Activated T-cell treated with anti-CD3 and anti-CD28 coated beads for 48 hours (primary cell): ENCODE results near the gene NKAIN2.
A peak's percentile ranks its signal among the peaks of the same experiment; 100 is the strongest.

Experiments
- DNase-seq: peaks from one replicate; pipeline ENCODE4 v3.0.0-alpha.2; 2020; ENCODE audit warnings: low read depth

NKAIN2 gene

DNA sequence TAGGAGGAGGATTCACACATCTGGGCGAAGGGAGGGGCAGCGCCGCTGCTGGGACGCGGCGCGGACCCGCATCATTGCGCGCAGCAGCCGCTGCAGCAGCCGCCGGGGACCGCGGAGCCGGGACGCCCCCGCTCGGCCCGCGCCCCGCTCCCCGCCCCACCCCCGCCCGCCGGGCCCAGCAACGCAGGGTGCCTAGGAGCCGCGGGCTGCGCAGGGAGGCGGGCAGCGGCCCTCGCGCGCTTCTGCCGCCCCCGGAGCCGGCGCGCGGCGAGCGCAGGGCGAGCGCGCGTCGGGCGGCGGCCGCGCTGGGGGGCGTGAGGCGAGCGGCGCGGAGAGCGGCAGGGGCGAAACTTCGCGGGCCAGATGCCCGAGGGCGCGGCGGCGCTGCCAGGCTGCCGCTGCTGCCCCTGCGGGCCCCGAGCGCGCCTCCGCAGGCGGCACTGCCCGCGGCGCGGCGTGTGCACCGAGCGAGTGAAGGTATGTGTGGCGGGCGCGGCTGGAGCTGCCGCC, at the start of gene NKAIN2:
TSS of gene NKAIN2 (plus strand) at position 362 of the 510 bp plus-strand sequence.
- DNase-seq = no peak

DNA sequence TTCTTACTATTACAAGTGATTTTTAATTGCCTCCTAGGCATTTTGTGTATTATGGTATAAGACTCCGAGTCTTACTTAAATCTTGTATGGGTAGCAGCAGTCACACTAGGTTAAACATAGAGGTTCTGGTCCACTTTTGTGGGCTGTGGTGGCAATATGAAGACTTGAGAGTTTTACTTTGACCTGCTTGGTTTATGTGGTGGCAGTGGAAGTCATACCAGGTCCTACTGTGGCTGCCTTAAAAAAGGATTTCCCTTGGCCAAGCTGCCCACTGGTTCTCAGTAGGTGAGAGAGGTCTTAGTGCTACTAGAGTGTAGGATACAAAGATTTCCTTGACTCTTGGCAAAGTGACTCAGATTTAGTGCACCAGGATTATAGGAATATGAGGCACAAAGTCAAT, 44.2 kb upstream of the NKAIN2 start:
- DNase-seq = no peak

DNA sequence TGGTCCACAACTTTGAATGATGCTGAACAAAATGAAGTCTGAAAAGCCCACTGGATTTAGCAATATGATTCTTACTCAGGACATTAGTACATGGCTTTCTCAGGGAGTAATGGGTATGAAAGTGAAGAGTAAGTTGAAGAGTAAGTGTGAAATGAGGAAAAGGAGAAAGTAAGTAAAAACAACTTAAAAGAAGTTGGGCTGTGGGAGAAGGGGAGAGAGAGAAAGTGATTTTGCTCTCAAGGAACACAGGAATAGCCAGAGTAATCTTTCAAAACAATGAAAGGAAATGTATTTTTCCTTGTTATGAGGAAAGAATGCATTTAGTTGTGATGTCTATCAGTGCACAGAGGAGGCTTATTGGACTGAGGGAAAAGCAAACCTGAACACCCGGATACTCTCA, 39.8 kb upstream of the NKAIN2 start:
- DNase-seq = no peak

DNA sequence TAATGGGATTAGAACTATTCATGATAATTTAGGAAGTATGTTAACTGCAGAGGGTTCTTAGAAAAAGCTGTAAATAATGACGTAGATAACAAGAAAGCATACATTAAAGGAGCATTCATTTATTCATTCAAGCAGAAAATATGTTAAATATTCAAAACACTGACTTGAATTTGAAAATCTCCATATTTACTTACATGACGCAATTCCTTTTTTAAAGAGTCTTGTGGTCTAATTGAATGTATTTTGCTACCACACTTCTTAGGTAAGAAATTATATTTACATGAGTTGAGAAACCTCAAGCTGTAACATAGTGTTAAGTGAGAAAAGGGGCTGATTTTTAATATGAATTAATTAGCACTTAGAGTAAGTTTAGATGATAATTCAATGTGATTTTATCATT, 38.9 kb upstream of the NKAIN2 start:
- no peak for DNase-seq

DNA sequence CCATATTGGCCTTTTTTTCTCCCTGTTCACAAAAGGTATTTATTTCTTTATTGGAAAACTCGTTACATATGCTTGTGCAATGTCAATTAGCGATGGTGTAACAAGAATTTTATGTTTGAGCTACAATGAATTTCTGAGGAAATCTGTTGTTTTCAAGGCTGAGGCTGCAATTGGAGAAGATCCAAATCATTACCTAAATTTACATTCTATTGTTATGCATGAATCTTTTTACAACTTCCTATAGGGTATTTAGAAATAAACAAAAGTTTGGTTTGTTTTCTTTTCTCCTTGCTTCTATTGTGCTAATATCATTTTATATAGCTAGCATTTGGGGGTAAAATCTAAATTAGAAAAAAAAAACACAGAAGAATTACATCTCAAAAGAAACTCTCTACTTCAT, 34.7 kb upstream of the NKAIN2 start:
- DNase-seq = no peak

DNA sequence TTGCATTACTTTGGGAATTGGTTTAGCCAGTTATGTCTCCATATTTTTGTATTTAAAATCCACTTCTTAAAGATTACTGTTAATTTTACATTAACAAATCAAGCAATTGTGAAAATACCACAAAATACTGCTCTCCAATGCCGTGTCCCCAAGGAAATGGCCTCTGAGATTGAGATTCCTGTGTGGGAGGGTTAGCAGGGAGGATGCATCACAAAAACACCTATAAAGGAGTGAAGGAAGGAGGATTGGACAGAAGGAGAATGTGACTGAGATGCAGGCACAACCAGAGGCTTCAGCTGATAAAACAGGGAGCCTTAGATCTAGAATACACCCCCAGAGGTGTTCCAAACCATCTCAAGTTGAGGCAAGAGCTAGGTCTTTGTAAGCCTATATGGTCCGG, 34.2 kb upstream of the NKAIN2 start:
- no peak for DNase-seq

DNA sequence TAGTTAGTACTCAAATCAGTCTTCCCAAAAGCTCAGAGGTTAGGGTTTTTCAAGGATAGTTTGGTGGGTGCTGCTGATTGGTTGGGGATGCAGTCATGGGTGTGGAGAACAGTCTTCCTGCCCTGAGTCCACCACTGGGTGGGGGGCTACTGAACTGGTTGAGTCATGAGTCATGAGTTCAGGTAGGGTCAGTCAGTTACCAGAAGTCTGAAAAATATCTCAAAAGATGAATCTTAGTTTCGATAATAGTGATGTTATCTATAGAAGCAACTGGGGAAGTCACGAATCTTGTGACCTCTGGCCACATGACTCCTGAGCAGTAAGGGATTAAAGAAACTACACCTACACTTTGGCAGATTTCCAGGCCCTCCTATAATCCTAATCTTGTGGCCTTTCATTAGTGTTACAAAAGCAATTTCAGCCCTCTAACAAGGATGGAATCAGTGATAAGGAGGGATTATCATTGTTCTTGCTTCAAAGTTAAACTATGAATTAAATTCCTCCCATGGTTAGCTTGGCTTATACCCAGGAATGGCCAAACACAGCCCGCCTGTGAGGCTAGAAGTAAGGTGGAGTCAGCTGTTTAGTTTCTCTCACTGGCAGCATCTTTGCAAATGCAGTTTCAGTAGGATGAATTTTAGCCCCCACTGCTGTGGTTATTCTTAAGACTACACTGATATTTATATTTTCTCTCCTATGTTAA, 33.3 kb upstream of the NKAIN2 start:
- no peak for DNase-seq

DNA sequence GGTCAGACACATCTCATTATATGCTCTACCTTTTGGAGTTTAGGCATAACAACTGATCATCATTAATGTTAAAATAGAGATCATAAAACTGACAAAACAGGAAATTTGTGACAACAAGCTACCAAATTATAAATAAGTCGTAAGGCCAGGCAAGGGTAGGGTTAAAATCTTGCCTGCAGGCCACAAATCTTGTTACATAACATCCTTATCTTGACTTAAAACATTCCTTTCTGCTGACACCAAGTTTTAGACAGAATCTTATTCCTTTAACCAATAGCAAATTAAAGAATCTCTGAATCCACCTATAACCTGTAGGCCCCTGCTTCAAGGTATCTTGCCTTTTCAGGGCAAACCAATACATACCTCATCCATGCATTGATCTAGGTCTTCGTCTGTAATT, 32.5 kb upstream of the NKAIN2 start:
- no peak for DNase-seq

DNA sequence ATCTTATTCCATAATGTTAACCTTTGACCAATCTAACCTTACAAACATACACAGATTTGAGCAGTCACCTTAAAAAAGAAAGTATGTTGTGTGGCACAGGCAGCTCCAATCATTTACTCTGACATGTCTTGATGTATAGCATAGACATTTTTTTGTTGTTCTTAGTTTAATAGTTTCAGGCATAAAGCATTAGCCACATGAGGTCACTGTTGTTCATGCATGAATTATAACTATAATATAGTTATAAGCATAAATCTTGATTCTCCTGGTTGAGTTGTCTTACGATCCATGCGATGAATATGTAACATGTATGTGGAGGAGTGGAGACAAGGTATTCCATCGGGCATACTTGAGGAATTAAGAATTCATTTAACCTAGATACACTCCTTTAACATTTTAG, 26.1 kb upstream of the NKAIN2 start:
- DNase-seq = no peak

DNA sequence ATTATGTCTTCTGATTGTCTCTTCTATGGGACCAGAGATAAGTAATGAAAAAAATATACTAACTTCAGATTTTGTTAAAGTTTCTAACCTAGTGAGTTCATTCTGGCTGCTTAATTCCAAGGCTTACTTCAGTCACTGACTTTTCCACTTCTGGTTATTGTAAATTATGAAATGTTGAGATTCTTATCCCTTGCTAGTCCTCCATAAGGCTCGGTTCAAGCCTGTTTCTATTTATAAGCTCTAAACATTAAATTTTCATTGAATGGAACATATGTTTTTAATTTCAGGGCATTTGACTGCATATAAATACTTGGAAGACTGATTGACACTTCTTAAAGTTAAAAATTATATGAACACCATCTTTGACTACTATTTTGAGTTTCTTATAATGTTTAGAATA, 23.6 kb upstream of the NKAIN2 start:
- DNase-seq = no peak

DNA sequence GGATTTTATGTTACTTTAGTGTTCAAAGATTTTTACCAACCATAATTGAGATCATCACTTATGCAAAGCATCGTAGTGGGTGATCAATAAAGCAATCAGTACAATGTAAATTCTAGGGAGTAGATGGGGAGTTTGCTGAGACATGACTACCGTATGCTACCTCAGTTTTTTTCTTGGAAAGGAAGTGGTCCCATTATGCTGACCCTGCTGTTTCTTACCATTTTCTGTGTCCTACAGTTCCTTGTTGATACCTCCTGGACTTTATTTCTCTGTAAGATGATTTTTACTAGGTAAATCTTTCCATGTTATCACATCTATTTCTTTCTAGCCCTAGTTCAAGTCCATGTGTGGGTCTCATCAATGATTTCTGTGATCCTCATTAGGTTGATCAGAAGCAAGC, 19.3 kb upstream of the NKAIN2 start:
- no peak for DNase-seq

DNA sequence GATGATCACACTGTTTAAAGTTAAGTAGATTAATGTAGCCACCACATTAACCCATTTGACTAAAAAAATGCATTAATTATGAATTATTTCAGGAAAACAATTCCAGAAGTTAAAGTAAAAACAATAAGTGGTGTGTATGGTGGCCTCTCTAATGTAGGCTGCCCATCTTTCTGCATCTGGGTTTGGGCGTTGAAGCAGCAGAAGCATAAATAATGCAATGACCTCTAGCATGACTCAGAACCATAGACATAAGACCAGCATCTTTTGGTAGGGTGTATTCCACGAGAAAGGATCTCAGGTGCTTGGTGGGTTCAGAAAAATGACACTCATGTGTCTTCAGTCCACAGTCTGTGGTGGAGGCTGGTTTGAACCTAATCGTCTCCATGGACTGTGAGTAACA, 18.6 kb upstream of the NKAIN2 start:
- DNase-seq = no peak

DNA sequence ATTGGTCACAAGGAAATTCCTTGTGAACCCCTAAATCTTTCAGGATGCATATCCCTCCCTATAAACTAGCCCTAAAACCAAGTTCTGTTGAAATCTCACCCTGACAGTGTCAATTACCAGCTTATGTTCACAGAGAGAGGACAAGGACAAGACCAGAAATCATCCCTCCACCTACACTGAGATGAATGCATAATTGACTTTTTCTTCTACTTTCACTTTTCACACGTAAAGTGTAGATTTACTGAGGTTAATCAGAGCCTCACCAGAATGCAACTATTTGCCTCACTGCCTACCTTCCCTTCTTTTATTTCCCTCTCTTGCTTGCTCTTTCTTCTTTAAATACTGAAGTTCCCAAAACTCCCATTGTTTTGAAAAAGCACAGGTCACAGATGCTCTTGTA, 15.3 kb upstream of the NKAIN2 start:
- DNase-seq = no peak

DNA sequence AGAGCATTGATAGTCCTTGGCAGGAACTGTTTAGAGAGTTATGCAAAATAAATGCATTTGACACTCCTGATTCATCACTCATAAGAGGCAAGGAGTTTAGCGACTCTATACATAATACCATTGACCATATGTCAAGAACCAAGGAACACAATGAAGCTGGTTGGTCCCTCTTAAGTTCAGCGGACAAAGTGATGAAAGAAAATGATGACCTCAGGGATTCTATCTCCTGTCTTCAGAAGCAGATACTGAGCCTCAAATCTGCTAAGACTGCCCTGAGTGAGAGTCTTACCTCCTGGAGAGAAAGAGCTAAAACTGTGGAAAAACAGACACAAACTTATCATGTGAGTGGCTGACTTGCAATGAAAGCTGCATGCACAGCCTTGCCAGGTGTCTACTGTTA, 9.5 kb upstream of the NKAIN2 start:
- DNase-seq = no peak

DNA sequence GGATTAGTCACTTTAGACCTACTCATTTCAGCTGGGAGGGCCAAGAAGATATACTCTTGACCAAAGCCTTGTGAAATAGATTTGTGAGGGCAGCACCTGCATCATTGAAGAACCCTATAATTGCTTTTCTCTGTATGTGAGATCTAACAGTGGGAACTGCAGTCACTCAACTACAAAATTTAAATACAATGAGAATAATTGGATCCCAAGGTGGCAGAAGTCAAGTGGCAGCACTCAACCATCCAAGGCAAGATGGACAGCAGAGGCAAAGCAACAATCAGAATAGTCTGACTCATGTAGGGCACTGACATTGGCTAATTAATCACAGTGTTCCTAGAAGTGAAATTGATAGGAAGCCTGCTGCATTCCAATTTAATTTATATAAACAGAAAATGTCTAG, 8.9 kb upstream of the NKAIN2 start:
- DNase-seq = no peak

DNA sequence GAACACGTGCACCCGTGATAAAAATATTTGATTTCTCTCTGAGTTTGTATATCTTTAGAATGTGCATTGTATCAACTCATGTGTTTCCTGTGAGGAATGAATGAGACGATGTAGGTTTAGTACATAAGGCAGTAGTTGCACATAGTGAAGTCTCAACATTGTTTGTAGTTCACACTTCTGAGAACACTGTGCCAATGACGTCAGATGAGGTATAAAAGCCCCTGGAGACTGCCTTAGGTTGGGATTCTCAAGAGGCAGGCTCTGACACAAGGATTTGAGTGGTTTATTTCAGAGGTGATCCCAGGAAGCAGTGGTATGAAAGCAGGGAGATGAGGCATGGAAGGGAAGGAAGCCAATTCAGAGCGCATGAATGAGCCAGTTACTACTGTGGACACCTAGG, 2.6 kb upstream of the NKAIN2 start:
- DNase-seq = no peak

DNA sequence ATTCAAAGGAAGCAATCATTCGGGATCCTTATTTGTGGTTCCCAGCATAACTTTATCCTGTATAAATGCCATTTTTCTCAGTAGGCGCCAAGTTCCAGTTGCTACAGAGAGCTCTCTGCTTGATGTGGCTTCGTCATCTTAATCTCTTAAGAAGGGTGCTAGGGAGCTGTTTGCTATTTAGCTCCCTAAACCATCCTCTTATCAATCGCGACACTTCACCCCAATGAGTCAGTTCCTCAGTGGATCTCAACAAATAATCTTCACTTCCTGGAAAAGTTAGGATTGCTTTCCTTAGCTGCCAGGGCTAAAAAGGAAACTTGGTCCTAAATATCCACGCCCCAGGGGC, 1.3 kb upstream of the NKAIN2 start:
- DNase-seq = no peak

DNA sequence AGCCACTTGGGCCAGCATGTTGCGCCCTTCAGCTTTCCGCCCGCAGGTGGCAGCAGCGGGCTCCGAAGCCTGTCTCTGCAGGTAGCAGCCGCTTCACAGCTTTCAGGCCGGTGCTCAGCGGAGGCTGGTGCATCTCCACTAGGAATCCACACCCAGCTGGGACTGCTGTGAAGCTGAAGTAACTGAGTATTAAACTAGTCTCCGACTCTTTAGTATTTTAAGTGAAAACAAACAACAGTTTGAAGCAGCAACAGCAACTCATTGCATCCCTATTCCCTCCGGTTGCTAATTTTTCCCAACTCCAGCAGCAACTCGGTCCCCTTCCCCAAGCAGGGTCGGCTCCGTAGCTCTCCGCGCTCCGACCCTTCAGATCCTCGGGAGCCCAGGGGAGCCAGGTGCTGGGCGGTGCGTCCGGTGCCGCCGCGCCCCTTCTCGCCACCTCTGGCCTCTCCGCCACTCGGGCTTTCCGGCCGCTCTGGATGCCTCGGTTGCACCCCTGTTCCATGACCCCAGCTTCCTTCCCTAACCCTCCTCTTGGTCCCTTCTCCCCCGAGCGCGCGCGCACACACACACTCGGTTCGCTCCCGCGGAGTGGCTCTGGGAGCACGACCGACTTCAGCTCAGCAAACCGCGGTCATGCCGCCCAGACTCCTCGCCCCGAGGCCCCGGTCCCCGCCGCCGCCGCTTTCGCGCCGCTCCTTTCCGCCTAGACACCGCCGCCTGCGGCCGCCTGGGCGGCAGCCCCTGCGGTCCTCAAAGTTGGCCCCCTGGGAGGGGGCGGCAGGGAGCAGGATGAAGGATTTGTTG, 765 bp upstream of the NKAIN2 start:
- peak; percentile 67 for DNase-seq

DNA sequence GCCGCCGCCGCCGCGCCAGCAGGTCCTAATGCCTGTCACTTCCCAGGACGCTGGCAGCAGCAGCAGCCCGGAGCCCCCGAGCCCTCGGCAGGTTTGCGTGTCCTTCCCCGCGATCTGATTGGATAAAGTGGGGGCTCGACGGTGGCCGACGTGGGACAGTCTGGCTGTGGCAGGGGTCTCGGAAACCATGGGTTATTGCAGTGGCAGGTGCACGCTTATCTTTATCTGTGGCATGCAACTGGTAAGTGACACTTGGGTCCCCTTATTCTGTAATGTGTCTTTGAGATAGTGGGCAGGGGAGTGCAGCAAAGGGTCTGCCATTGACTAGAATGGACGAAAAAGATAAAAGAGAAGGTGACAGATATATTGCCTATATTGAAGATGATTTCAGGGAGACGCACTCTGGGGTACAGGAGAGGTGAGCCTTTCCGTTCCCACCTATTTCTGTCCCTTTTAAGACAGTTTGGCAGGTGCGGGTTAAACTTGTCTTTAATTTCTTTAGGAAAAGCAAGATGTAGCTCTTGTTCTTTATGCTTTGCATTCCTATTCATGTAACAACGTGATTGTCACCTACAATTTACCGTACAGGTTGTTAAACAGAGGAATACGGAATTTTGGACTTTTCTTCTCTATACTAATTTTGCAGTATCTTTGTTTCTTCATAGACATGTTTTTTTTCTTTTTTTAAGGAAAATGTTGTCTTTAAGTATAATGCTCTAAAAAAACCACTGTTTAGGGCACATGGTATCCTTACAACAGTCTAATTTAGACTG, 535 bp downstream of the NKAIN2 start:
- DNase-seq = no peak

DNA sequence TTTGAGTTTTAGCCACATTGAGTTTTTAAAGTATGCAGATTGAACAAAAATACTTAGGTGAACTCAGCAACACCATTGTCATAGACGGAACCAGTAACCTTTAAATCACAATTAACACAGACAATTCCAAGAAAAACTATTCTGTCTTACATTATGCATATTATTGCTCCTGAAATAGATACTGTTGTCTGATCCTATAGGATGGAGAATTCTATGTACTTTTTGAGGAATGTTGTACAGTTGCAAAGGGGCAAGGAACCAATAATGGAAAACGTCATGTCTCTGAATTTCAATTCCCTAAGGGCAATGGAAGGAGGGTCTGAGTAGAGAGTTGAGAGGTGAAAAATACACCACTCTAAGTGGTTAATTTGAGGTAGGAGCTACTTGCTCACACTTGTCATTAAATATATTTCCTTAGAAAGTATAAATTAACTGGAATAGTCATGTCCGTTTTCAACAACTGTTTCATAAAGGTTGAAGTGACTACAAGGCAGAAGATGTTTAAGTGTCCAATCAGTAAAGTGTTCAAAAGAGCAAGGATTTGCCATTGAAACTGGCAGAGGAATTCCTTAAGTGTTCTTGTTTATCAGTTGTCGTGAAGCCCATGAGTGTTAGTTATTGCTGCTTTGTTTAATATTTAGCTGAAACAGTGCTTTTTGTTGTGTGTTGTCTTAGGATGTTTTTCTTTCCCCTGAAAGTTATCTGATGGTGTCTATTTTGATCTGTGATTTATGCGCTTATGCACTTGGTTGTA, 1.3 kb downstream of the NKAIN2 start:
- no peak for DNase-seq

DNA sequence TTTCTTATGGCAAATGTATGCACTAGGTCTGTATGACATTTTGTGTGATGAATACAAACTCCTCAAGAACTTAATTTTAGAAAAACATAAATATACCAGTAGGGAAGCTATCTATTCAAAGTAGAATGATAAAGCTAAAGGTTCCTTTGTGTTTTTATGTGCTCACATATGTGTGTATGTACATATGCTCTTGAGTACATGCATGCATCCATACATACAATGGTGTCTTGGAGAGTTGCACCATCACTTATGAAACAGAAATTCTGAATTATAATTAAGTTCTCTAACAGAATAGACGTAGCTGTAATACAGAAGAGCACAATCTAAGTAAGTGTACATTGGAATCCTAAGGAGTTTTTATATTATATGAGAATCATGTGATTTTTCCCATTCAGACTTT, 2.3 kb downstream of the NKAIN2 start:
- no peak for DNase-seq

DNA sequence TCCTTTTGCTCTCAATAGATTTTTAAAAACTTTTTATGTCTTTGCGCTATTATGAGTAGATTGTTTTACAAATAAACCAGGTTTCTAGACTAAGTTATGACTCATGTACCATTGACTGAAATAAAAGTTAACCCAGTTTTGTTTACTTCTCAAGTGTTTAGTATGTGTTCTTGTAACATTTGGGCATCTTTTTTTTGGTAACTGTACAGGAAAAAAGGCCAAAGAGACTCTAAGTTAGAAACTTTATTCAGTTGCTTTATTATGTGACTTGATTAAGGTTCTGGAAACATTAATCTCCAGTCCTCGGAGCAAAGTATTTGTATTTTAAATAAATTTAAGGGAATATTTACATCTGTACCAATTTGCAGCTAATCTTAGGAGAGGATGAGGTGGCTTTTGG, 2.9 kb downstream of the NKAIN2 start:
- DNase-seq = no peak
